ACHN (cell line): ENCODE measurements around the gene STON1.
"Not testable (repeated sequence)": the region's sequence is repeated elsewhere in the genome, so short reads cannot be mapped to it uniquely, and the experiment has no call there.

Experiments used
- DNase-seq: peaks from one replicate; pipeline ENCODE4 v3.0.0-alpha.2; 2015
- in situ Hi-C: cut with HindIII; loops from 2 replicates; pipeline ENCODE4 v1.10.0; 2017; ENCODE audit warnings: low sequenced_read_pairs, low pct_ligation_motif_present, low pct_unique_long_range_greater_than_20kb

Gene STON1

GRCh38 chr2:48562281-48562680 lies 32.3 kb downstream of the STON1 start:
- DNase-seq, result no peak
- in situ Hi-C loops, result no loop called here

GRCh38 chr2:48566592-48567310 lies 36.8 kb downstream of the STON1 start:
- DNase-seq, result peak; percentile 21
- in situ Hi-C loops, result no loop called here

GRCh38 chr2:48567671-48568070 lies 37.7 kb downstream of the STON1 start:
- DNase-seq, result no peak
- in situ Hi-C loops, result no loop called here

DNA sequence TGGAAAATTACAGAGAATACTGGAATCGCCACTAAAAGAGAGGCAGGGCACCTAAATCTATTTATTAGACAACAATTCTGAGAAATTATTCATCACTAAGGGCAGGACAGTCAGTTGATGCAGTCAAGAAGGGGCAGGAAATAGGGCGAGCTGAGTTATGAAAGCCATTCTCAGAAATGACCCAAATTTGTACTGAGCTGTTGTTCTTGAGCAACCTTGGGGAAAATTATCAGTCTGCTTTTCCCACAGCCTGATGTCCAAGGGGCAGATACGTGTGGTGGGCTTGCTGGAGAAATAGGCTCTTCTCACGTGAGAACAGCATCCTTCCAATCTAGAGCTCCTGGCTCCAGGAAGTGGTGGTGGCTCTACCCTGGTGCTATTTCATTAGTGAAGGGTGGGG lies 38.6 kb downstream of the STON1 start:
- in situ Hi-C loops, result no loop called here
- no peak for DNase-seq

DNA sequence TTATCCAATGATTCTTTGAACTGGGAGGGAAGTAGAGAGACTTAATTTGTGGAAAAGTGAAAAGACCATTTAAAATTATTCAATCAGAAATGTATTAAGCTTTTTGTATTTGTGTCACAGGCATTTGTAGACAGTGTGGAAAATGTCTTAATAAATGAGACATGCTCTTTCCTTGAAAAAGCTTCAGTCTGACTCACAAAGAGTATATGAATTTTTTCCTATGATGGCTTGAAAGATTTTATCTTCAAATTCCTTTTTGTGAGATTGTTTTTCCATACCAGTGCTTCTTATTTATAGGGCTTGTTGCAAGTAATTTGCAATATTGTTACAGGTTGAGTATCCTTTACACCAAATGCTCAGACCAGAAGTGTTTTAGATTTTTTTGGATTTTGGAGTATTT lies 39.5 kb downstream of the STON1 start:
- in situ Hi-C loops, result no loop called here
- no peak for DNase-seq

DNA sequence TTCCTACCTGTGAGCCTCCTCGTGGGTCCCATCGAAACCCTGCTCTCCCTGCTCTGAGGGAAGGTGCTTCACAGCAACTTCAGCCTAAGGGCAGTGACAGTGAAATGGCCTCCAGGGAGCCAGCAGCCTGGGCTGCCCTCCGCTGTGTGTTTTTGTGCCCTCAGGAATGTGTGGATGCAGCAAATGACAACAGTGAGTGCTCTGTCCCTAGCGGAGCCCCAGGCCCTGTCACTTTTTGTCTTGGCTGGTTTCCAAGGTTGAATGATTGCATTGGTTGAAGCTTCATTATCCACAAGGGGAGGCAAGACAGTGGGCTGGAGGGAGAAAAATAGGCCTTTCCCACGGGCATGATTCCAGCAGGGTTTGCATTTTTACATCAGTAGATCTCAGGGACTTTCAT lies 42.9 kb downstream of the STON1 start:
- in situ Hi-C loops, result no loop called here
- no peak for DNase-seq

GRCh38 chr2:48574353-48575287 lies 44.7 kb downstream of the STON1 start:
- in situ Hi-C loops, result no loop called here
- no peak for DNase-seq

DNA sequence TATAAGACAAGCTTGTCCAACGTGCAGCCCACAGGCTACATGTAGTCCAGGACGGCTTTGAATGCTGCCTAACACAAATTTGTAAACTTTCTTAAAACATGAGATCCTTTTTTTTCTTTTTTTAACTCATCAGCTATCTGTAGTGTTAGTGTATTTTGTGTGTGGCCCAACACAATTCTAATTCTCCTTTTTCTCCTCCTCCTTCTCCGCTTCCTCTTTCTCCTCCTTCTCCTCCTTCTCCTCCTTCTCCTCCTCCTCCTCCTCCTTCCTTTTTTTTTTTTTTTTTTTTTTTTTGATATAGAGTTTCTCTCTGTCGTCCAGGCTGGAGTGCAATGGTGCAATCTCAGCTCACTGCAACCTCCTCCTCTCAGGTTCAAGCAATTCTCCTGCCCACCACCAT lies 48.4 kb downstream of the STON1 start:
- in situ Hi-C loops, result no loop called here
- DNase-seq, result no peak

- DNase-seq, result no peak
- in situ Hi-C loops, result no loop called here
Measured at GRCh38 chr2:48583961-48584360, 54.0 kb downstream of the STON1 start.

DNA sequence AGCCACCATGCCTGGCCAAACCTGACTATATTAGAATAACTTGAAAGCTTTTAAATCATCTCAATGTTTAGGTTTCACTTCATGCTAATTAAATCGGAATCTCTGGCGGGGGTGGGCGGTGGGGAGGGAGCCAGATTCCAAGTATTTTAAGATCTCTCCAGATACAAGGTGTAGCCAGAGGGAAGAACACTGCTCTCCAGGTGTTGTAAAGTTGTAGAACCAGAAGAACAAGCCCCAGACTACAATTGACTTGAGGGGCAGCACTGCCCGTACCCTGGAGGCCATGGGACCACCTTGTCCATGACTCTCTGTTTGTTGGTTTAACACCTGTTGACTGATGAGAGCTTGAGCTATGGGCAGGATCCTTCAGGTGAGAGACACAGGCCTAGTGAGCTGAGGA lies 54.6 kb downstream of the STON1 start:
- DNase-seq, result no peak
- in situ Hi-C loops, result no loop called here

GRCh38 chr2:48586433-48586832 lies 56.5 kb downstream of the STON1 start:
- in situ Hi-C loops, result no loop called here
- DNase-seq, result no peak

- DNase-seq, result no peak
- in situ Hi-C loops, result no loop called here
Measured at GRCh38 chr2:48587560-48587959, 57.6 kb downstream of the STON1 start.

GRCh38 chr2:48587961-48588360 lies 58.0 kb downstream of the STON1 start:
- in situ Hi-C loops, result no loop called here
- DNase-seq, result no peak

GRCh38 chr2:48588745-48589144 lies 58.8 kb downstream of the STON1 start:
- in situ Hi-C loops, result no loop called here

GRCh38 chr2:48589170-48589767 lies 59.3 kb downstream of the STON1 start:
- peak; percentile 40 for DNase-seq
- in situ Hi-C loops, result no loop called here

More at GRCh38 chr2:48588745-48589144, 58.8 kb downstream of the STON1 start:
- no peak for DNase-seq

DNA sequence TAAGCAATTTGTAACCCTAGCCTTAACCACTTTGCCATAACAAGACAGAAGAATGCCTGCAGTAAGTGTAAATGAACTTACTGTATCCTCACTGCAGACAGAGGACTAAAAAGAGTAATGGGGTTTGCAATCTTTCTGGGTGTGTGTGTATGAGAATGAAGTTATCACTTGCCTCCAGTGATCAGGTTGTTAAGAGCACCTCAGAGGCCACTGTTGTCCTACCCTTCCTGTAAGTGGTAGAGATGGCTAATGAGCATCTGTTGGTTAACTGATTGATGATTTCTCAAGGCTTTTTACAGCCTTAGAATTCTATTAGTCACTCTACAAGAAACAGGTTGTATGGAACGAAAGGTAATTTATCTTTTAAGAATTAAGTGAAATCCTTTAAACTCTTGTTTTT lies 60.1 kb downstream of the STON1 start:
- in situ Hi-C loops, result no loop called here
- DNase-seq, result no peak

- in situ Hi-C loops, result no loop called here
- no peak for DNase-seq
Measured at GRCh38 chr2:48592067-48592466, 62.1 kb downstream of the STON1 start.

DNA sequence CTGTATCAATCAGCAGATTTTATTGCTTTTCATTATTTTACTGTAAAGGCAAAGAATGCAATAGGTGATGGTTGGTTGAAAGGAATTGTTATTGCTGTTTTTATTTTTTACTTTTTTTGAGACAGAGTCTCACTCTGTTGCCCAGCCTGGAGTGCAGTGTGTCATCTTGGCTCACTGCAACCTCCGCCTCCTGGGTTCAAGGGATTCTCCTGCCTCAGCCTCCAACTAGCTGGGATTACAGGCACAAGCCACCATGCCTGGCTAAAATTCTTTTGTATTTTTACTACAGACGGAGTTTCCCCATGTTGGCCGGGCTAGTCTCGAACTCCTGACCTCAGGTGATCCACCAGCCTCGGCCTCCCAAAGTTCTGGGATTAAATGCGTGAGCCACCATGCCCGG lies 66.8 kb downstream of the STON1 start:
- in situ Hi-C loops, DNase-seq: not testable (repeated sequence)

- no peak for DNase-seq
- in situ Hi-C loops, result no loop called here
Measured at GRCh38 chr2:48597492-48597891, 67.5 kb downstream of the STON1 start.
